SW480 (cell line): ENCODE measurements around the gene NHERF1.

Experiments
- DNase-seq: peaks from one replicate; pipeline ENCODE4 v3.0.0-alpha.2; 2016; ENCODE audit warnings: low spot score

Gene NHERF1

DNA sequence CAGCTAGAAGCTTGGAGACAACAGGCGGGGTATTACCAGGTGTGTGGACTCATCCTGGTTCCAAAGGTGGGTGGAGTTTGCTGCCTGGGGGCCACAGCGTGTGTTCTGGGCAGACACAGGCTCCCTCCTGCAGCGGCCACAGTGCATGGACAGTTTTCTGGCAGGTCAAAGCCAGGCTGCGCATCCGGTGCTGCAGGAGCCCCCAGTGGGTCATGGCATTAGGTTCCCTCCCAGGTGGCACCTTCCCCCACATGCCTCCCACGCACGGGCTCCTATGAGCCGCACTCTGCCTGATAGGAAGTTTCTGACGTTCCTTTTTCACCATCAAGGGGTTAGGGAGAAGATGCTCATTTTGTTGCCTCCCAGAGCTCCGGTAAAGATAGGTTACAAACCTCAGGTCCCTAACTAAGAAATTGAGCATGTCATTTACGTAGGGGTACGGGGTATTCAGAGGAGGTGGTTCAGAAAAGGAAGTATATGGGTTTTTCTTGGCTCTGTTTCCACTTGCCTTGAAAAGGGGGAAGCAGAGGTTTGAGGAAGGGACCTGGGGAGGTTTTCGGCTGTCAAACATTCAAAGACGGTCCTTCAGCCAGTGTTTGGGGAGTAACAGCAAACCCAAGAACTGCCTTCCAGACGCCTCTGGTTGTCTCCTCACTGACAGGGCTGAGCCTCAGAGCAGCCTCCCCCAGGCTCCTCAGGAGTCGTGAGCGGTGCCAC lies 60.4 kb downstream of the NHERF1 start:
- DNase-seq, result no peak

DNA sequence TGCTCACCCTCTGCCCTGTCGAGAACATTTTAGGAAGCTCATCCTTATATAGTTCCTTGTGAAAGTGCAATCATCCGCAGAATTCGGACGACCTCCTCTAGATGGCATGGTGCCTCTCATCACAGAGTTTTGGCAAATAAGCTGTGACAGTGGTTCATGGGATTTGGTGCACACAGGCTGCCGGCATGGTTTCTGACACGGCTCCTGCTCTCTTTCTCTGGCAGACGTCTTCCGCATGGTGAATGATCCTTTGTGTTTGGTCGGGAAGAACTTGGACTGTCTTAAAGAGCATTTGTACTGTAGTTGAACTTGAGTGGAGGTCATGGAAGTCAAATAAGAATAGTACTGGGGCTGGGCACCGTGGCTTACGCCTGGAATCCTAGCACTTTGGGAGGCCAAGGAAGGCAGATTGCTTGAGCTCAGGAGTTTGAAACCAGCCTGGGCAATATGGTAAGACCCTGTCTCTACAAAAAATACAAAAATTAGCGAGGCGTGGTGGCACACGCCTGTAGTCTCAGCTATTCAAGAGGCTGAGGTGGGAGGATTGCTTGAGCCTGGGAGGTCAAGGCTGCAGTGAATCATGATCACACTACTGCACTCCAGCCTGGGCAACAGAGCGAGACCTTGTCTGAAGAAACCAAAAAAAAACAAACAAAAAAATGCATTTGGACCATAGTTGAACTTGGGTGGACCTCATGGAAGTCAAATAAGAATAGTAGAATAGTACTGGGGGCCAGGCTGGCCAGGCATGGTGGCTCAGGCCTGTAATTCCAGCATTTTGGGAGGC lies 62.5 kb downstream of the NHERF1 start:
- DNase-seq, result no peak

DNA sequence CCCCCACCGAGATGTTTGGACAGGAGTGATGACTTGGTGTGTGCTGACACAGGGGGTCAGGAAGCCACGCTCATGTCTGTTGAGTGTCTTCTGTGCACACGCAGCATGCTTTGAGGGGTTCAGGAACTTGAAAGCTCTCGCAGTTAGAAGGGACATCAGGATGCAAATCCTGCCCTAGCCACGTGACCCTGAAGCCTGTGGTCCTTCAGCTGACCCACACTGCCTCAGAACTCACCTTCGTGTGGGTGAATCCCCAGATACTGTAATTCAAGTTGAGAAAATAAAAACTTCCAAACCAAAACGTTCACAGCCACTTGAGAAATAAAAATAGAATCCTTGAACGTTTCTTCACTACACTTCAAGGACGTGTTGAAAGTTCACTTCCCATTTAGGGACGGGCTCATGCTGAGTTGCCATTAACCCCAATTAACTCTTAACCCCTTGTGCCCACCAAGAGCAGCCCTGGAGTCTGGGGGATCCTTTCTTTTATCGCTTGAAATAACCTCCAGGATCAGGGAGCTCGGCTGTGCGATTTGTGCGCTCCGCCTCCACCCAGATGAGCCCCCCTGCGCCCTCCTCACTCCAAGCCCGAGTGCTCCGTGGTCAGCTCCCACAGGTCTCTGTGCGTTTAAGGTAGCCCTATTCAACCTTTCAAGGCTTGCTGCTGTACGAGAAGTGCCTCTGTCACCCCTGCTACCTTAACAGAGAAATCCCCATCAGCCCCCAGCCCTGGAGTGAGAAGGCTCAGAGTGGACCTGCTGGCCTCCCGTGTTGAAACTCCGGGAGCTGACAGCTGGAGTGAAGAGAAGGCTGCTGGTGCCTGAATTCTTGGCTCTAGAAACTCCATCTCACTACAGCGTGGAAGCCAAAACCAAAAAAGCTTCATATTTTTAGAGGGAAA lies 63.9 kb downstream of the NHERF1 start:
- DNase-seq, result no peak

GRCh38 chr17:74814453-74814852 lies 66.0 kb downstream of the NHERF1 start:
- no peak for DNase-seq

DNA sequence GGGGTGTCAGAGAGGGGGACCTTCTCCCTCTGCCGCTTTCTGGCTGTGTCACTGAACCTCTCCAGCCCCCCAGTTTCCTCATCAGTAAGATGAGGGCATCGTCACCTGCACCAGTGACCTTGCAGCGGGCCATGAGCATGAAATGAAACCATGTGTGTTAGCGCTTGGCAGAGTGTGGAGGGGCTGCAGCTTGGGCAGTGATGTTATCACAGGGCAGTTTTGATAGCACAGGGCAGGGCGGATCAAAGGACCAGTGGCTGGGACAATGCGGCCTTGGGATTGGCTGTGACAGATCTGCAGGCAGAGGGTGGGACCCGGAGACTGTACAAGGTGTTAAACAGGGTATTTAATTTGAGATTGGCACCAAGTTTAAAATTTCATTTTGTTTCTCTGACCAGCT lies 66.6 kb downstream of the NHERF1 start:
- DNase-seq, result no peak

DNA sequence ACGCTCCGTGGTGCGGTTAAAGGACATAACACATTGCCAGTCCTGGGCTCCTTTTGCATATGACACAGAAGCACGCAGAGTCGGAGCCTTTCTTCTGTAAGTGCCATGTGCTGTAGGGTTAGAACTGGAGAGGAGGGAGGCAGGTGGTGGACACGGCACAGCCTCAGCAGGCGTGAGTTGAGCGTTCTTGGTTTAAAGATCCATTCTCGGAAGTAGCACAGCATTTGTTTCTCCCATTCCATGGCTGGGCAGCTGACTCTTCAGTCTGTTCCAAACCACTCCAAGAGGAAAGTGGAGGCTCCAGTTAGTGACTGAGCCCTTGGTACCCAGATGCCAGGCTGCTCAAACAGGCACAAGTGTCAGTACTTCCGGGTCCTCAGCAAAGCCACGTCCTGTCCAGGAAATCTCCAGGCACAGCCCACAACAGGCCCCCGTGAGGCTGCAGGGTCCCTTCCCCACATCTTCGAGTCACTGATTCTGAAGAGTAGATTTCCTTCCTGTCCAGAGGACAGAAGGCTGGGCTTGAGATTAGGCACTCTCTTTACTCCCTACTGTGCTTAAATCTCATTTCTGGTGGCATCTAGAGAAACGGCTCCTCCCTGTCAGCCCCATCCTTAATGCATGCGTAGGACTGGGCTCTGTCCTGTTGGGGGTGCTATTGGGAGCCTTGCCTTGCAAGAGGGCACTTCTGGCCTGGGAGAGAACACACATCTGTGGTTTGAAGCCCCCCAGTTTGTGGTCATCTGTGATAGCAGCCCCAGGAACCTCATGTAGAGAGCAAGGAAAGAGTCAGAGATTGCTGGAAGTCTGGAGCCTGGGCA lies 67.3 kb downstream of the NHERF1 start:
- no peak for DNase-seq

DNA sequence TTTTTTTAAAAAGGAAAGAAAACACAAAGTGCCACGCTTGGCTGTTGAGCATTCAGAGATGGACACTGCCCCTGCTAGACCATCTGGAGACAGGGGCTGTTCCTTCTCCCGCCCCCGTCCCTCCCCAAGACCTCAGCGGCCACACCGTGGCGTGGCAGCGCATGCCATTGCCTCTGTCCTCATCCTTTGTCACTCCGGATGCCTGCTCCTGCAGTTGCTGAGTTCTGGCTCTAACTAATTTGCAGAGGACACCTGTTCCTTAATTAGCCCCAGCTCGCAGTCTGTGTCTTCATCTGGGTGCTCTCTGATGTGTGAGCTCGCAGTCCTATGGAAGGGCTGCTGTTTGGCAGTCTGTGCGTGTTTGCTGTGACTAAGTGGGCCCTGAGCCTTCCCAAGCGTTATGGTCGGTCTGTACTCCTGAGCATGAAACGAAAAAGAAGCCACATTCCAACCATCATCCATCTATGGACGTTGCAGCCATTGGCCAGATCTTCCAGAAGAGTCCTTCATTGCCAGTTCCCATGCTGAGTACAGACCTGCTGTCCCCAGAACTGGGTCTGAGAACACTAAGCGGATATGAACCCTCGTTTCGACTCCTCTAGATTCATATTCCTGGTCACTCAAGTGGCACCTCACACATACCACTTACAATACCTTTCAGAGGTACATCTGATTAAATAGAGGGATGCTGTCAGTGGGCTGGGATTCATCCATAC lies 68.6 kb downstream of the NHERF1 start:
- DNase-seq, result no peak

- DNase-seq, result no peak
Observed at GRCh38 chr17:74818291-74818938, 70.0 kb downstream of the NHERF1 start.
